HG02588 (cell line): Measurements from ENCODE around the gene INPP4B.
"Not testable (repeated sequence)": the region's sequence is repeated elsewhere in the genome, so short reads cannot be mapped to it uniquely, and the experiment has no call there.

Experiments used
- ATAC-seq: cut with Tn5 transposase; IDR thresholded peaks from one replicate; pipeline ENCODE4 v1.9.1; 2021; ENCODE audit warnings: mild to moderate bottlenecking, moderate library complexity; ENCODE audit not compliant: unreplicated experiment

The INPP4B gene

DNA sequence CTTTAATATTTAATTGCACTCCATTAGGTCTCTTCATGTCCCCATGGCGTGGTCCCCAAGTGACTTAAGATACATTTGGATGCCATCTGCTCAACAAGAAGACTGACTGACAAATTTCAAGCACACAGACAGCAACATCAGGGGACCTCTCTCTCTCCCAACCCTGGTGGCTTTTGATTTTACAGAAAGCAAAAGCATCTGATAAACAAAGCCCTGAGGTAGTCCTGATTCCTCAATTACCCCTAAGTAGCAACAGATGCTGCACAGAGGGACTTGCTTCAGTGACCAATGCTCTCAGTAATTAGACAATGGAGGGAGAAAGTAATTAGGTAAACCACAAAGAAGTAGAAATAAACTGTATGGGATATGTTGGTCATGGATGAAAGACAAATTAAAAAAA lies 426.4 kb downstream of the INPP4B start:
- ATAC-seq, result no peak

DNA sequence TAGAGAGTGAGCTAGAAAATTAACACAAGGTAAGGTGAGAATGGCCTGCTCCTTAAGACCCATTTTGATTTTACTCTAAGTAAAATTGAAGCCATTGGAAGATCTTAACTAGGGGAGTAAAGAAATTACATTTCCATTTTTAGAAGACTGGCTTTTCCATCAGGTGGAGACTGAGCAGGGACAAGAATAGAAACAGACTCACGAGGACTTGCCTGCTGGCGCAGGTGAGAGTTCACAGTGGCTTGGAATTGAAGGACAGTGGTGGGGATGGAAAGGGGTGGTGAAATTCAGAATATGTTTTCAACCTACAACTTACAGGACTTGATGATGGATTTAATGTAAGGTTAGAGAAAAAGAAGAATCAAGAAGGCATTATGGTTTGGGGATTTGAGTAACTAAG lies 427.4 kb downstream of the INPP4B start:
- ATAC-seq, result no peak

DNA sequence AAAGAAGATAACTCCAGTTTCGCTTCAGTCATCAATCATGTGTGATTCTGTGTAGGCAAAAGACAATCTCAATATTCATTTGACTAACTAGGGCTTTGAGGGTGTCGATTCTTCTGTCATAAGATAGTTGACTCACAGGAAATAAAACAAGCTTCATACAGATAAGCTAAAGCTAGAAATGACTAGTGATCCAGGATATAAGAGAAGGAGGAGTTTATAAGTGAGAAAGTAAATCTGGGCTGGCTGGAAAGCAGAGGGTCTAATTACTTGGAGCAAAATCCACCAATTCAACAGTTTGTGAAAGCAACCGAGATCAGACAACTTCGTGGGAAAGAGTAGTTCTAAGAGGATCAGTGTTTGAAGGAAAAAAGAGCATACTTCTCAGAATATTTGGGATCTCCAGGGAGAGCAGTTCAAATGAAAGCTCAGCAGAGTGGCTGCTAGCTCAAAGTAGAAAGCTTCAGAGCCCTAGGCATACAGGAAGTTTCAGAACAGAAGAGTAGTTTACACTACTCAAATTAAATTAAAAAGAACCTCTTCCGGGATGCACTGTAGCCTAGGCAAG lies 429.3 kb downstream of the INPP4B start:
- ATAC-seq, result no peak

DNA sequence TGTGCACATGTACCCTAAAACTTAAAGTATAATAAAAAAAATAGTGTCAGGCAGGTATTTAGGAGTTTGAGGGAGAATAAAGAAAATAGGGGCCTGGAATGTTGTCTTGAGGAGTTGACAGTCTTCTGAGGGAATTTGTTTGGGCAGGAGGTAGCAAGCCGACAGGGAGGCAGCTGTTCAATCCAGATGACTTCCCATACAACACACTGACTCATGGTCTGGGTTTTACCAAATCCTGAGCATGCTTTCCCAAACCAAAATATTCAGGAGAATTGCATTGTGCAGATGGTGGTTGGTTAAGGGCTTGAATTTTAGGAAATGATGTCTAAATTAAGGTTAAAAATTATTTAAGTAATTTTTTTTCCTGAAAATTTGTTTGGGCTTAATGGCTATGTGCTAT lies 430.0 kb downstream of the INPP4B start:
- no peak for ATAC-seq

DNA sequence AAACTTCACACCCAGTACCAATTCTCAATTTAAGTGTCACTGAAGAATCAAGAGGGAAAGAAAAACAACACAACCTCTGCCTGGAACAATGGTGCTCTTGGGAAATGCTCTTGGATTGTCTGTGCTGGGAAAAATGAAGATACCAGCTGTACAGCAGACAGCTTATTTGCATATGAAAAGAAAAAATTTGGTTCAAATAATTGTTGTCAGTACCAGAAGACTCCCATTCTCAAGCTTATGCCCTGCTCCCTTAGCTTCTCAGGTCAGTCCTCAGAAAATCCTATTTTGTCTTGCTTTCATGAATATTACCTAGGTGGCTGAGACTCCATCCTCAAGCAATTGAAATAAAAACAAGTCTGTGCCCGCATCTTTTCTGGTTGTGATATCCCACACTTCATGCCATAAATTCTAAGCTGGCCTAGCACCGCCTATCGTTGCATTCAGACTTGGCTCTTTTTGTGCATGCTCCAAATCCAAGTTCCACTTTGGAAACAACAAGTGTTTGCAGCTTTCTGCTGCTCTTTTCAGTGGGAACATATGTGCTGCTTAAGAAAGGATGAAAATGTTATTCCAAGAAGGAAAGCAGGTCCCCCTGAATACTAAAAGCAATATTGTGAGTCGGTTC lies 431.6 kb downstream of the INPP4B start:
- ATAC-seq, result no peak

DNA sequence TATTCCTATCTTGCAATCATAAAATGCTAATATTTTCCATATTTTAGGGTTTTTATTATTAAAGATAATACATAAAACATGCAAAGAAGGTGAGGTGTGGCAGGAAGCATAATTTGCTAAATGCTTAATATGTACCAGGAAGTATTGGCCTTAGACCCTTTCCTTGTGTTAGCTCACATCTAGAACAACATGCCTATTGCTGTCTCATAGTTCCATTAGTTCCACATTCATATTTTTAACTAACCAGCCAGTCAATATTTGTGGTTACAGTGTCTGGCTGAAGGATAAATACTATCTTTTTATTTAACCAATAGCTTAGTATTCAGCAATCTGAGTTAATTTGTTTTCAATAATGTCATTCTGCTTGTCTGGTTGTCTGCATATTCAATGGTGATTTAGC lies 432.6 kb downstream of the INPP4B start:
- ATAC-seq, result no peak

DNA sequence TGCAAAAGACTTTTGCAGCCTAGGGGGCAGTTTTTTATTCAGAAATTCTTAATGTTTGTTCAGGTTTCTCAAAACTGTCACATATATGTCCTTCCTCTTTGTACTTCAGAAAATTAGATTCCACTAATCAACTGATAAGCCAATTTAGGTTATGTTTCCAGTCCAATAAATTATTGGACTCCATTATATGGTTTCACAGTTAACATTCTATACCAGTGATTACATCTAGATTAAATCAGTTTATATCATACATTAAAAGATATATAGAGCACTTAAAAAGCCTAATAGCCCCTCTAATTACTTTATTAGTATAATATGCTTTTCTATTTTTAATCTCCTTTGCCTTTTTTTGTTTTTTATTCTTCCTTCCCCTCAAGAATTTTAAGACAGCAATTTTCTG lies 434.1 kb downstream of the INPP4B start:
- ATAC-seq, result no peak

DNA sequence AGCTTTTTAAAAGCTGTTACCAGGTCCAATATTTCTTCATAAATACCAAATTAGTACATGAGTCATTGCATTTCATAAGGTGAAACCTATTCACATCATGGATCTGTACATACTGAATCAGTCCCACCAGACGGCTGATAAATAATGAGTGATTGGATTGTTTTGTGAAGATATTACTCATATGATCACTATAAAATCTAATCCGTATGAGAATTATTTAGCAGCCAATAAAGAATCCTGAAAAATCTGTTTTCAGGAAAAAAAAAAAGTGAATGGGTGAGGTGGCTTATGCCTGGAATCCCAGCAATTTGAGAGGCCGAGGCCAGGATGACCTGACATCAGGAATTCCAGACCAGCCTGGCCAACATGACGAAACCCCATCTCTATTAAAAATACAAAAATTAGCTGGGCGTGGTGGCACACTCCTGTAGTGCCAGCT lies 438.1 kb downstream of the INPP4B start:
- ATAC-seq, result no peak

DNA sequence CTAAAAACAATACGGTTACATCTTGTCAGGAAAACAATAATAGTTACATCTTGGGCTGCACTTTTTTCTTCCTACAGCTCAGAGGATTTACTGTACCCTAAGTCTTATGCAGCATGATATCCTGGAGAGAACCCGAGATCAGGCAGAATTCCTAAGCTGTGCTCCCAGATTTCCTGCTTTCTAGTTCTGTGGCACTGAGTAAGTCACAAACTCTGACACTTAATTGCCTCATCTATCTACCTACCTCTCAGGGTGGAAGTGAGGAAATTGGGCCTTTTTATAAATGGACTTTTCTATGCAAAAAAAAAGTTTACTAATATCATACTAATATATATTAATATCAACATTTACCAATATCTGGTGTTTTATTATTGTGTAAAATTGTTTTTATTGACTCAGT lies 438.5 kb downstream of the INPP4B start:
- no peak for ATAC-seq

DNA sequence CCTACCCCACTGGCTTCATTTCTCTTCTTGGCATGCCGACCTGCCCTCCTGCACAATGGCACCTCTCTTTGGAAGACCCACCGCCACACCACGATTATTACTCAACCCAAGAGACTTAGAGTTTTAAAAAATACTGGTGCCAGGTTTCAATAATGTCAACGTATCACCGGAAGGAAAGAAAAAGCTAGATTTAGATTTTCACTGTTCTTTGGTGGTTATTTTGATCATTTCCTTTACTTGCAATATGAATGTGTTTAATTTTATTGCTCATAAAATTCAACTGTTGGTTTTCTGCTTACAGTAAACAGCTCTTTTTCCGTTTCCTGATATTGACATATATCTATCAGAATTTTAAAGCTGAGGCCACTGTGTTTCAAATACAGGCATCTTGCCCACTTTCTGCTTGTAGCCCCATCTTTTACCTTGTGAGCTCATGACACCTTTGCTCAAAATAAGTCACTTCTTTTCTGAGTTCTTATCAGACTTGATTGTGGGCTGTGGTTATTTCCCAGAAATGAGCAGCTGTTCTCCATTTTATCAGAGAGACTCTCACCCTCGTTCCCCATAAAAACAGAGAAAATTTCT lies 439.1 kb downstream of the INPP4B start:
- ATAC-seq, result no peak

DNA sequence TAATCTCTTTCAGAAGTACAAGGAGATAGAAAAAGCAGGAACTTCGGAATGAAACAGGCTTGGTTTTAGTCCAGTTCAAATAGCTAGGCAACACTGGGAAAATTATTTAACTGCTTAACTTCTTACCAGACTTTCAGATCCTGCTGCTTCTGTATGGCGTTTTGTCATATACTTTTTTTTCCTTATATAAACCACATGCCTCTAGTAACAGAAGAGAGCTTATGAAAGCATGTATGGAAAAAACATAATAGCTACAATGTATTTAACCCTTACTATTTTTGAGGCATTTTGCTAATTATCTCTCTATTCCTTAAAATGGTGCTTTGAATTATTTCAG lies 439.6 kb downstream of the INPP4B start:
- ATAC-seq, result no peak

DNA sequence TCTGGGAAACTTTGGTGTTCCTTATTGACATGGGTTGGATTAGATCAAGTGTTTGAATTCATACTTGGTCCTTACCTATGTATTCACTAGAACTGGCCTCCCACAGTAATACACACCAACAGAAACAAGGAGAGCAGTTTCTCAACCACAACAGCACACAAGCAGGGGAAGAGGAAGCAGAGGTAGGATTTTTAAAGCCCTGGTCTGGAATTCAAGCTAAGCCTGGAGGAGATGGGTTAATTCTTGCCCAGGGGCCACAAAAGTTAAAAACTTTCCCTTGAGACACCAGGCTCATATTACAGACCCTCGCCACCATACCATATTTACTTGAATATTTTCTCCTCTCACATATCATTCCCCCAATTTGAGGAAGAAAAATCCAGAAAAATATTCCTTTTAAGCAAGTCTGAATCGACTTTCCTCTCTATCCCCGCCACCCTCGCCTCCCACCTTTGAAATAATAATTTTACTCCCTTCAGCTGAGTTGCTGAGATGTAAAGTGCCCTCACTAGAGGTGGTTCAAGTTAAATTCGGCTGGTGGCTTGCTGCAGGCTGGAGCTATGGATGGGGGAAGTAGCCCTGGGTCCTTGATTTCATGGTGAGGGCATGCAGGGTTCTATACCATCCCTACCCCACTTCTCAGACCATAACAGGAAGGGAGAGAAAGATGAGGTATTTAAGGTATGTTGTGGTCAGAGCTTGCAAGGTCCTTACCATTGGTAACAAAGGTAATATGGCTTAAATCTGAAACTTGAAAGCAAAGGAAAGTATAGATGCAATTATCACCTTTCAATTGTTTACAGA lies 440.2 kb downstream of the INPP4B start:
- ATAC-seq, result peak; percentile 39

DNA sequence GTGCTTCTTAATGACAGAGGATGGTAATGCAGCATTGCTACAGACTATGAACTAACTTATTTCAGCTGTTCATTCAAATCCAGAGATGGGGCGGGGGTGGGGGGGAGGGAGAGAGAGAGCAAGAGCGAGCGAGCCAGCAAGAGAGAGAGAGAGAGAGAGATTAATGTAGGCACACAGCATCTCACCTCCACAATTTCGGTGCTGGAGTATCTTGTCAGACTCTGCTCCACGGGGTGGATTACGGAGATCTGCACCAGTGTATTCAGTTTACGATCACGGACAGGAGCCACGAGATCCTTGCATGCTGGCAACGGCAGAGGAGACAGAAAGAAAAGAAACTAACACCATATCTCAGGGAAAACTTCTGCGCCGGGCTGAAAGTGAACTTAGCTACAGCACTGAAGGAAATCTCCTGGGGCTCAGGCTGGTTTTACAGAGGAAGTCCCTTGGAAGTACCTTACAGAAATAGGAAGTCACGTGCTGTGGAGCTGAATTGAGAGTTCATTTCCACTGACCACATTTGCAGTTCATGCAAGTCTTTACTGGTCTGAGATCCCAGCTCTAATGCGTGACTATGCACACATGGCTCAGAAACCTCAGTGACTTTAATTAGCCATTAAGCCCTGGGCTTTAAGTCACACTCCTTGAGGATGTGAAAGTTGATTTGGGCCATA lies 440.9 kb downstream of the INPP4B start:
- ATAC-seq, result peak; percentile 59

DNA sequence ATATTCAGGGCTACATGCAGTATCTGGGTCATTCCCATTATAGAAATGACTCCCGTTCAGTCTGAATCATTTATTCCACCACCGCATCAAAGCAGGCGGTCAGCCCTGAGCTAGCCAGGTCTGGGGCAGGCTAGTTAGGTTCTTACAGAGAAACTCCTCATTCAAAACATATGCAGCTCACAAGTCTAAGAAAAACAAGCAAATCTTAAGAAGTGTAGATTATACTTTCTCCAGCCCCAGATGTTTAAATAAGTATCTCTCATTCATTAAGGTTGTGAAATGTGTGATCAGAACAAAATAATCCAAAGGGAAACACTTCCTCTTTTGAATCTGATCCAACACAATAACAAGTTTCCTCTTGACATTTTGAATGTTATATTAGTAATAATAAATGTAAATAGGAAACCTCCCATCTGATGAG lies 441.9 kb downstream of the INPP4B start:
- ATAC-seq, result no peak

DNA sequence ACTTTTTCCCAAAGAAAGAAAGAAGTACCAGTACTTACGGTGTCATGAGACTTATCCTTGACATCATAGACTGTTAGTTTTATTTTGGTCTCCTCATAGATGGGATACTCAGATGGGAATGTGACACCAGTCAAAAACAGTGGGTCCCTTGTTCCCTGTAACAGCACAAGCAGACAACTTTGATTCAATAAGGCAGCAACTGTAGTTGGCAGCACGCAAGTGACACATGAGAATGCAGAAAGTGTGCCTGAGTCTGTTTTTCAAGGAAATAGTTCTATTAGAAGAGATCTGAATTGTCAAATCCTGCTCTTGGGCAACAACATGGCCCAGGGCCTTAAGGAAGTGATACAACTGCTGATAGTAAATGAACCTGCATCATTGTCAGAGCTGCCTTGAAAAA lies 443.2 kb downstream of the INPP4B start:
- ATAC-seq, result no peak

DNA sequence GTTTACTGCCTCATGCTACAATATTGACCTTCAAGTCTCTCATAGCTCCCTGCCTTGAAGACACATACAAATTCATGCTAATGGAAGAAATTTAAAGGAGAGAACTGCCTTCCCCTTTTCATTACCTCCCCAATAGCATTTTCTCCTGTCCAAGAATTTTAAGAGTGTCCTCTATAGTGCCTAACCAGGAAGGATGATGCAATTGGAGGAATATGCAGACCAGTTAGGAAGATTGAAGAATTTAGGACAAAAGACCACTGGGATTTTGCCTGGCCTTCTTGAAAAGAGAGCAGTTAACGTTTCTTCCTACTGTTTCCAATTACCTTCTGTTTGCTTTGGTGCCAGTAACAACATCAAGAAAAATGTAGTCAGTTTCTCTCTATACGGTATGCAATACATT lies 443.9 kb downstream of the INPP4B start:
- no peak for ATAC-seq

DNA sequence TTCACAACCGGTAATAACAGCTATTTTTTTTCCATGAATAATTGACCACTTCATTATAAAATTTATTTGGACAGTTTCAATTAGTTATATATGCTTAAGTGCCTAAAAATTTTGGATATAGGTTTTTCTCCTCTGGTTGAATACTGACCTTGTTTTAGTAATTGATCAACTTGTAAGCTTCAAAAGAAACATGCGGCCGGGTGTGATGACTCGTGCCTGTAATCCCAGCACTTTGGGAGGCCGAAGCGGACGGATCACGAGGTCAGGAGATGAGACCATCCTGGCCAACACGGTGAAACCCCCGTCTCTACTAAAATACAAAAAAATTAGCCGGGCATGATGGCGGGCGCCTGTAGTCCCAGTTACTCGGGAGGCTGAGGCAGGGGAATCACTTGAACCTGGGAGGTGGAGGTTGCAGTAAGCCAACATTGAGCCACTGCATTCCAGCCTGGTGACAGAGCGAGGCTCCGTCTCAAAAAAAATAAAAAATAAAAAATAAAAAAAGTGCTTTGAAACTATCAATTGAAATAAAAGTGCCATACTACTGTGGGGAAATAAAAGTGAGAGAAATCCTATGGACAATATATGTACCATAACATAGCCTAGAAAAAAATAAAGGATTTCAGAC lies 448.6 kb downstream of the INPP4B start:
- not testable (repeated sequence) for ATAC-seq

DNA sequence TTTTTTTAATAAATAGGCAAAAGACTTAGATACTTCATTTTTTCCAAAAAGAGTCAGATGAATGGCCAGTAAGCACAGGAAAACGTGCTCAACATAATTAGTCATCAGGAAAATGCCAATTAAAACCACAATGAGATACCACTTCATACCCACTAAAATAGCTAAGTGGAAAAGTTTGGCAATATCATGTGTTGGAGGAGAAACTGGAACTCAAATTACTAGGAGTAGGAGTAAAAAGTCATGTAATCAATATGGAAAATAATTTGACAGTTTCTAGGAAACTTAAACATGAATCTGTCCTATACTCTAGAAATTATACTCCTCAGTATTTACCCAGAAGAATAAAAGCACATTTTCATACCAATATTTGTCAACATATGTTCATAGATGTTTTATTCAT lies 449.8 kb downstream of the INPP4B start:
- no peak for ATAC-seq

DNA sequence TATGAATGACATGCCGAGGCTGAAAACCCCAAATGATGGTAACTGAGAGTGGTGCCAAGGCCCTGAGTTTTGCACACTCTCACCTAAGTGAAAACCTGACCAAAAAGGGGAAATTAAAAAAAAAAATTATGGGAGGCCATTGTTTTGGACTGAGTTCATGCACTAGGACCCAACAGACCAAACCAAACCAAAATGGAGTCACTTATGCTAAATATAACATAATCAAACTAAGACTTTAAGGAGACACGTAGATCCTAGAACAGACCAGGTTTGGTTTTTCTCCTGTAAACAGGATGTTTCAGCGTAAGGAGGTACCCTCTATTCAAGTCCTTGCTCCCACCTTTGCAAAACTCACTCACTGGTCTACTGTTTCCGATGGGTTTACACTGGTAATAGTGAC lies 453.0 kb downstream of the INPP4B start:
- ATAC-seq, result no peak

DNA sequence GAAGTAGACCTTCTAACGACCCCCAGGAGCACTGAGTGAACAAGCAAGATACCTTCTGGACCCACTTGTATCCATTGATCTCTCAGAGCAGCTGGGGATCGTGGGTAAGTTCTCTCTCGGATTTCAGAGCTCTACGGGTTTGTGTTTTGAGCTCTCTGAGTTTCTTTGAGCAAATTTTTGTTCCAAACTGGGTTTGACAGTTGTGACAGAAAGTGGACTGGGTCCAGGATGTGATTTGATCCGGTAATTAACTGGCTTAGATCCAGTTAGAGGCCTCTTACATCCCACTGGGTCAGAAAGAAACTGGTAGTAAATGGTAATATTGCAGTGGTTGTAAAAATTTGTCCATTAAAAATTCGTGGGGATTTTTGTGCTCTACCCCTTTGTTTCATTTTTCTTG lies 459.2 kb downstream of the INPP4B start:
- no peak for ATAC-seq

DNA sequence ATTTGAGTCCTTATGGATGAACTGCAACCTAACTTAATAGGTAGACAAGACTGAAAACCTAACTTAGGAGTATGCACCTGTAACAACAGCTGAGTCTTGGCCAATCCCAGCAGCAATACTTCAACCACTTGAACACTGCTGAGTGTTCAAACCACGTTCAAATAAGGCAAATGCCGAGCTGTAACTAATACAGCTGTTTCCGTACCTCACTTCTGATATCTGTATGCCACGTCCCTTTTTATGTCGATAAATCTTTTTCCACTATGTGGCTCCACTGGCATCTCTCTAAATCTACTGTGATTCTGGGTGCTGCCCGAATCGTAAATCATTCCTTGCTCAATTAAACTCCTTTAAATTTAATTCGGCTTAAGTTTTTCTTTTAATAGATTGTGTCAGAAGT lies 459.7 kb downstream of the INPP4B start:
- ATAC-seq, result no peak
